GM12801 (cell line): ENCODE measurements around the gene MINK1.

ENCODE experiments used
- TF ChIP-seq, protein P1 (sequence below): IDR thresholded peaks from one replicate; pipeline ENCODE4 v1.5.1; 2011; ENCODE audit warnings: control low read depth; ENCODE audit not compliant: insufficient read length; ENCODE audit errors: extremely low read depth

The MINK1 gene

DNA sequence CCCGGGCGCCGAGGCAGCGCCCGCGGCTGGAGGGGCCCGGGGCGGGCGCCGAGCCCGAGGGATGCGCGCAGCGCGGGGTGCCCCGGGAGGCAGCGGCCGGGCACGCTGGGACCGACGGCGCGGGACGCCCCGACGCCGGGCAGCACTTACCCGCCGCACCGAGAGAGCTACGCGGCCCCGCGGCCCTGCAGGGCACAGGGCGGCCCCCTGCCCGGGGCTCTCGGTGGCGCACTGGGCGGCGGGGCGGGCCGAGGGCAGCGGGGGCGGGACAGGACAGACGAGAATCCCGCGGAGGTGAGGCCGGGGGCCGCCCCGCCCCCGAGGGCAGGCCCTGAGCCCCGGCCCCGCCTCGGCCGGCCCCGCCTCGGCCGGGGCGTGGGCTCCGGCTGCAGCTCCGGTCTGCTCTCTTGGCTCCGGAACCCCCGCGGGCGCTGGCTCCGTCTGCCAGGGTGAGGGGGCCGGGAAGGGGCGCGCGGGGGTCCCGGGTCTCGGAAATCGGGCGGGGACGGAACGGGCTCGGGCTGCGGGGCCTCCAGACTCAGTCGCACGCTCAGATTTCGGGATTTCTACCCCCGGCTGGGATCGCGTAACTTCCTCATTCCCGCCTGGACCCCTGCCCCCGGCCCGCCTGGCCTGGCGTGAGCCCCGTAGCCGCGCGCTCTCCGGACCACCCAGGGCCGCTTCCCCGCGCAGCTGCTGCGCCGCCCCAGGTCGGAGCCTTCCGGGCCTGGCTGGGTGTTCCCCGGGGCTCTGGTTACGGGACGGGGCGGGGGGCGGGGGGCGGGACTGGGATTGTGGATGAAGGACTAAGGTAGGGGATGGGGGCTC lies 26.1 kb upstream of the MINK1 start, which contains the start of gene PLD2:
Gene PLD2, plus strand, starts transcription at position 376 of the 828 bp plus-strand sequence. CDS start 621 bp downstream, outside the sequence.
- TF ChIP-seq, protein P1, sequence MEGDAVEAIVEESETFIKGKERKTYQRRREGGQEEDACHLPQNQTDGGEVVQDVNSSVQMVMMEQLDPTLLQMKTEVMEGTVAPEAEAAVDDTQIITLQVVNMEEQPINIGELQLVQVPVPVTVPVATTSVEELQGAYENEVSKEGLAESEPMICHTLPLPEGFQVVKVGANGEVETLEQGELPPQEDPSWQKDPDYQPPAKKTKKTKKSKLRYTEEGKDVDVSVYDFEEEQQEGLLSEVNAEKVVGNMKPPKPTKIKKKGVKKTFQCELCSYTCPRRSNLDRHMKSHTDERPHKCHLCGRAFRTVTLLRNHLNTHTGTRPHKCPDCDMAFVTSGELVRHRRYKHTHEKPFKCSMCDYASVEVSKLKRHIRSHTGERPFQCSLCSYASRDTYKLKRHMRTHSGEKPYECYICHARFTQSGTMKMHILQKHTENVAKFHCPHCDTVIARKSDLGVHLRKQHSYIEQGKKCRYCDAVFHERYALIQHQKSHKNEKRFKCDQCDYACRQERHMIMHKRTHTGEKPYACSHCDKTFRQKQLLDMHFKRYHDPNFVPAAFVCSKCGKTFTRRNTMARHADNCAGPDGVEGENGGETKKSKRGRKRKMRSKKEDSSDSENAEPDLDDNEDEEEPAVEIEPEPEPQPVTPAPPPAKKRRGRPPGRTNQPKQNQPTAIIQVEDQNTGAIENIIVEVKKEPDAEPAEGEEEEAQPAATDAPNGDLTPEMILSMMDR, result no peak

DNA sequence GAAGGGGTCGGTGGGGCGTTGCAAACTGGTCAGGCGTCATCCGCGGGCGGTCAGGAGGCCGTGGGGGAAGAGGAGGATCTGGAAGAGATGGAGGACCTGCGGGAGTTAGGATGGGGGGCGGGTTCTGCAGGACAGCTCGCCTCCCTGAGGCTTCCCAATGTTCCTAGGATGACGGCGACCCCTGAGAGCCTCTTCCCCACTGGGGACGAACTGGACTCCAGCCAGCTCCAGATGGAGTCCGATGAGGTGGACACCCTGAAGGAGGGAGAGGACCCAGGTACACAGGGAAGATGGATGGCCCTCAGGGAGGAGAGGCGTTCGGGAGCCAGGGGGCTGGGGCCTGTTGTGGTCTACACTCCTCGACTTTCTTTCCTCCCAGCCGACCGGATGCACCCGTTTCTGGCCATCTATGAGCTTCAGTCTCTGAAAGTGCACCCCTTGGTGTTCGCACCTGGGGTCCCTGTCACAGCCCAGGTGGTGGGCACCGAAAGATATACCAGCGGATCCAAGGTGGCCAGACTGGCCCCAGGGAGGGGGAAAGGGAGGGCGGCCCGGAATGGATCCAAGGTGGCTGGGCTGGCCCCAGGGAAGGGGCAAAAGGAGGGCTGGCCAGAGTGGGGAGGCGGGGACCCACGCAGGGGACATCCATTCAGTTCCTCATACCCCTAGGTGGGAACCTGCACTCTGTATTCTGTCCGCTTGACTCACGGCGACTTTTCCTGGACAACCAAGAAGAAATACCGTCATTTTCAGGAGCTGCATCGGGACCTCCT lies 25.3 kb upstream of the MINK1 start:
- TF ChIP-seq, protein P1, result no peak

DNA sequence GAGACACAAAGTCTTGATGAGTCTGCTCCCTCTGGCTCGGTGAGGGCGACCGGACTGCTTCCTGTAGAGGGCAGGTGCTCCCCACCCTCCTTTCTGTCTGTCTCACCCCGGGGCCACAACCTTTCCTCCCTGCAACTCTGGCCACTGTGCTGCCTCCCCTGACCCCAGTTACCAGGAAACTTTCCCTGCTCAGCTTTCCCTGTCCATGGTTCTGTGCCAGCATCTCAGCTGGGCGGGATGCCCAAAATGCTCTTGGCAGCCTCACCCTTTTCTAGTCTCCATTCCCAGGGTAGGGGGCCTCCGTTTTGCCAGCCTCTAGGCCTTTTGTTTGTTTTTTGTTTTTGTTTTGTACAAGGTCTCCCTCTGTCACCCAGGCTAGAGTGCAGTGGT lies 24.8 kb upstream of the MINK1 start:
- TF ChIP-seq, protein P1, result no peak

DNA sequence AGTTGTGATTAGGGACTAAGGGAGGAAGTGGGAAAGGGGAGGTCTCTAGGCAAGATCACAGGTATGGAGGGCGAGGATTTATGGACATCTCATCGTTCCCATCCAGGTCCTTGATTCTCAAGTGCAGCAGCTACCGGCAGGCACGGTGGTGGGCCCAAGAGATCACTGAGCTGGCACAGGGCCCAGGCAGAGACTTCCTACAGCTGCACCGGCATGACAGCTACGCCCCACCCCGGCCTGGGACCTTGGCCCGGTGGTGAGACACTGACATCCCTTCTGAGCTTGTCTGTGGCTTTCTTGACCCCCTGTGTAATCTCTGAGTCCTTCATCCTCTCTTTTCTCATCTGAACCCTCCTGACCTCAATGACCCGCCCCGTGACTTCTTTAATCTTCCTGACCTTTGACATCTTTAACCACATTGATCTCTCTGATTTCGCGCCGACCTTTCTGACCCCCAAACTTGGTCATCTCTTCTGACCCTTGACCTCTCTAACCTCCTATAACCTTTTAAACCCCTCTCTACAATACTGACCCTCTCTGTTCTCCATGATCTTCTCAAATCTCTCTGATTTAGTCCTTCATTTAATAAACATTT lies 22.3 kb upstream of the MINK1 start:
- TF ChIP-seq, protein P1, result no peak

DNA sequence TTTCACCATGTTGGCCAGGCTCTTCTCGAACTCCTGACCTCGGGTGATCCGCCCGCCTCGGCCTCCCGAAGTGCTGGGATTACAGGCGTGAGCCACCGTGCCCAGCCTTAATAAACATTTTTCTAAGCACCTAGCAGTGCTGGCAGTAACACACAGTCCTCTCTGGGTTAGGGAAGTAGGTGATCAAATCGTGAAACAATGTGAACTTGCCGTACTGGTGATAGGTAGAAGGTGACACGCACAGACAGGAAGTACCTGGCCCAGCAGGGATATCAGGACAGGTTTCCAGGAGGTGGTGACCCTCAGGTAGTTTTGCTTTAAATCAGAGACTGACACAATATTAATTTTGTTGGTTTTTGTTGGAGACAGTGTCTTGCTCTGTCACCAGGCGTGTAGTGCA lies 21.7 kb upstream of the MINK1 start:
- TF ChIP-seq, protein P1, result no peak

DNA sequence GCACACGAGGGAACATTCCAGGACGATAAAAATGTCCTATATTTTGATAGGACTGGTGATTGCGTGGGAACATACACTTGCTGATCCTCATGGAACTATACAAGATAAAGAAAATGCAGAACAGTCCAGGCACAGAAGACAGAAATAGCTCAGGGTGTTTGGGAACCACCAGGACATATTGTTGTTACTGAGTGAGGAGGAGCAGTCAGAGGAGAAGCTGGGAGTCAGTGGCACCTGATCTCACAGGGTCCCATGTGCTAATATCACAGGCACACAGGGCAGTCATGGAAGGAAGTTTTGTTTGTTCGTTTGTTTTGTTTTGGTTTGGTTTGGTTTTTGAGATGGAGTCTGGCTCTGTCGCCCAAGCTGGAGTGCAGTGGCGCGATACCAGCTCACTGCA lies 20.4 kb upstream of the MINK1 start:
- TF ChIP-seq, protein P1, result no peak

DNA sequence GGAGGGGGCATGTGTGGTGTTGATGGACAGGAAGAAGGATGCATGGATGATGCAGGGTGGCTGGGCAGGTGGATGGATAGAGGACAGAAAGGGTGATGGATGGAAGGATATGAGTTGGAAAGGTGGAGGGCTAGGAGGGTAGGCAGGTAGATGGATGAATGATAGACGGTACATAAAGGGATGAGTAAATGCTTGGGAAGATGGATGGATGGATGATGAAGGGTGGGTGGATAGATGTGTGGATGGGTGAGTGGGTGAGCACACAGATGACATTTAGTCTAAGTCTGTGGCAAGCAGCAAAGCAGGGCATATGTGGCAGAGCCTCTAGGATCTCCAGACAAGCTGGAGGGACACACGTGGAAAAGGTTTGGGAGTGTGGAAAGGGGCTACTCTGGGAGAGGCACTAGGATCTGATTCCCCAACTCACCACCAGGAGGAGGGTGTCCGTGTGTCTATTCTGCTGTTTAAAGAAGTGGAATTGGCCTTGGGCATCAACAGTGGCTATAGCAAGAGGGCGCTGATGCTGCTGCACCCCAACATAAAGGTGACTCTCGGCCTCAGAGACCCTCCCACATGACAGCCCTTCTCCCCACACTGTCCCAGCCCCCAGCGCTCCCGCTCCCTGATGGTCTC lies 18.0 kb upstream of the MINK1 start:
- TF ChIP-seq, protein P1, result no peak
